Measurements from ENCODE around the gene LYPD4.

- no peak for TF ChIP-seq EZH2phosphoT487 (IDR thresholded peaks at IDR 0.05; ENCODE audit: borderline replicate concordance, low read depth, low read length)
- TF ChIP-seq, protein P1, sequence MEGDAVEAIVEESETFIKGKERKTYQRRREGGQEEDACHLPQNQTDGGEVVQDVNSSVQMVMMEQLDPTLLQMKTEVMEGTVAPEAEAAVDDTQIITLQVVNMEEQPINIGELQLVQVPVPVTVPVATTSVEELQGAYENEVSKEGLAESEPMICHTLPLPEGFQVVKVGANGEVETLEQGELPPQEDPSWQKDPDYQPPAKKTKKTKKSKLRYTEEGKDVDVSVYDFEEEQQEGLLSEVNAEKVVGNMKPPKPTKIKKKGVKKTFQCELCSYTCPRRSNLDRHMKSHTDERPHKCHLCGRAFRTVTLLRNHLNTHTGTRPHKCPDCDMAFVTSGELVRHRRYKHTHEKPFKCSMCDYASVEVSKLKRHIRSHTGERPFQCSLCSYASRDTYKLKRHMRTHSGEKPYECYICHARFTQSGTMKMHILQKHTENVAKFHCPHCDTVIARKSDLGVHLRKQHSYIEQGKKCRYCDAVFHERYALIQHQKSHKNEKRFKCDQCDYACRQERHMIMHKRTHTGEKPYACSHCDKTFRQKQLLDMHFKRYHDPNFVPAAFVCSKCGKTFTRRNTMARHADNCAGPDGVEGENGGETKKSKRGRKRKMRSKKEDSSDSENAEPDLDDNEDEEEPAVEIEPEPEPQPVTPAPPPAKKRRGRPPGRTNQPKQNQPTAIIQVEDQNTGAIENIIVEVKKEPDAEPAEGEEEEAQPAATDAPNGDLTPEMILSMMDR (conservative IDR thresholded peaks at IDR 0.05; ENCODE audit: low read length) = peak; percentile 94
Observed at GRCh38 chr19:41795031-41795461, 49.4 kb downstream of the LYPD4 start.

Measured in OCI-LY7 (cell line).